WTC11 (cell line): ENCODE measurements around the gene BLMH. TPM values are rescaled to one million over a fixed set of nuclear protein-coding genes. Genes with fewer than 3 reads are reported as not detected.

ENCODE experiments used
- ATAC-seq: fragments of 200-7000 bp; cut with Tn5 transposase; 2 replicates; pipeline ENCODE4 v1.10.0; 2021; ENCODE audit warnings: mild to moderate bottlenecking, moderate library complexity
- CTCF ChIA-PET: fragments of 300-600 bp; sonication (Branson Sonifier 250); formaldehyde crosslinking; loops from one replicate; lab custom pipeline; 2021; ENCODE audit warnings: antibody characterized with exemption; lab: Charles Lee
- POLR2A ChIA-PET: fragments of 350-600 bp; sonication (Branson Sonifier 250); formaldehyde crosslinking; loops from one replicate; lab custom pipeline; 2021; ENCODE audit warnings: antibody characterized with exemption; lab: Charles Lee
- DNase-seq: peaks from one replicate; pipeline ENCODE4 v3.0.0; 2021; ENCODE audit warnings: low spot score
- H3K27ac Mint-ChIP-seq: 2 replicates; pipeline ENCODE4 v1.8.0; 2021; ENCODE audit warnings: mixed read lengths
- H3K27me3 Mint-ChIP-seq: 2 replicates; pipeline ENCODE4 v1.8.0; 2021; ENCODE audit warnings: low read depth, mild to moderate bottlenecking, moderate library complexity, mixed read lengths
- H3K36me3 Mint-ChIP-seq: 2 replicates; pipeline ENCODE4 v1.8.0; 2021; ENCODE audit warnings: mixed read lengths
- H3K4me1 Mint-ChIP-seq: 2 replicates; pipeline ENCODE4 v1.8.0; 2022; ENCODE audit warnings: mixed read lengths
- H3K4me3 Mint-ChIP-seq: 2 replicates; pipeline ENCODE4 v1.8.0; 2021; ENCODE audit warnings: mild to moderate bottlenecking, moderate library complexity, mixed read lengths
- H3K9me3 Mint-ChIP-seq: 2 replicates; pipeline ENCODE4 v1.8.0; 2021; ENCODE audit warnings: mixed read lengths
- ARID4B ChIP-seq: sonication (generic); formaldehyde crosslinking; IDR thresholded peaks from 2 replicates; pipeline ENCODE4 v1.8.0; 2023; ENCODE audit warnings: missing genetic modification reagents, mild to moderate bottlenecking, borderline replicate concordance
- ATF1 ChIP-seq: sonication (generic); formaldehyde crosslinking; IDR thresholded peaks from 2 replicates; pipeline ENCODE4 v1.8.1; 2023; ENCODE audit warnings: mild to moderate bottlenecking, moderate library complexity, missing genetic modification reagents
- CREM ChIP-seq: sonication (generic); formaldehyde crosslinking; IDR thresholded peaks from 2 replicates; pipeline ENCODE4 v1.8.1; 2022; ENCODE audit warnings: mild to moderate bottlenecking, missing genetic modification reagents, moderate library complexity
- E2F5 ChIP-seq: sonication (generic); formaldehyde crosslinking; IDR thresholded peaks from 2 replicates; pipeline ENCODE4 v1.8.1; 2022; ENCODE audit warnings: mild to moderate bottlenecking, moderate library complexity, missing genetic modification reagents
- EMX1 ChIP-seq: fragments of 250-450 bp; sonication (Bioruptor Pico); IDR thresholded peaks from 2 replicates; pipeline ENCODE4 v1.8.0; 2021; ENCODE audit warnings: mild to moderate bottlenecking
- ESRRA ChIP-seq: sonication (generic); formaldehyde crosslinking; IDR thresholded peaks from 2 replicates; pipeline ENCODE4 v1.8.1; 2022; ENCODE audit warnings: mild to moderate bottlenecking, missing genetic modification reagents, borderline replicate concordance
- ETV6 ChIP-seq: sonication (generic); formaldehyde crosslinking; IDR thresholded peaks from 2 replicates; pipeline ENCODE4 v1.8.1; 2022; ENCODE audit warnings: mild to moderate bottlenecking, missing genetic modification reagents
- GABPB1 ChIP-seq: sonication (generic); formaldehyde crosslinking; IDR thresholded peaks from 2 replicates; pipeline ENCODE4 v1.8.1; 2023; ENCODE audit warnings: mild to moderate bottlenecking, missing genetic modification reagents
- IRF2 ChIP-seq: sonication (generic); formaldehyde crosslinking; IDR thresholded peaks from 2 replicates; pipeline ENCODE4 v1.8.0; 2022; ENCODE audit warnings: low read depth, missing genetic modification reagents, borderline replicate concordance
- JAZF1 ChIP-seq: fragments of 250-450 bp; sonication (Bioruptor Pico); IDR thresholded peaks from 2 replicates; pipeline ENCODE4 v1.9.0; 2021; ENCODE audit warnings: moderate library complexity, mild to moderate bottlenecking, inconsistent platforms
- JUN ChIP-seq: sonication (generic); formaldehyde crosslinking; IDR thresholded peaks from 2 replicates; pipeline ENCODE4 v1.8.0; 2023; ENCODE audit warnings: mild to moderate bottlenecking, missing genetic modification reagents
- NFATC4 ChIP-seq: fragments of 250-450 bp; sonication (Bioruptor Pico); IDR thresholded peaks from 2 replicates; pipeline ENCODE4 v1.9.0; 2021; ENCODE audit warnings: mild to moderate bottlenecking
- NFE2L1 ChIP-seq: sonication (generic); formaldehyde crosslinking; IDR thresholded peaks from 2 replicates; pipeline ENCODE4 v1.8.1; 2023; ENCODE audit warnings: missing genetic modification reagents
- RORB ChIP-seq: fragments of 250-450 bp; sonication (Bioruptor Pico); IDR thresholded peaks from 2 replicates; pipeline ENCODE4 v1.9.0; 2021; ENCODE audit warnings: mild to moderate bottlenecking
- TP53 ChIP-seq: sonication (generic); formaldehyde crosslinking; IDR thresholded peaks from 2 replicates; pipeline ENCODE4 v1.8.1; 2023; ENCODE audit warnings: mild to moderate bottlenecking, missing genetic modification reagents
- USF2 ChIP-seq: sonication (generic); formaldehyde crosslinking; IDR thresholded peaks from 2 replicates; pipeline ENCODE4 v1.8.1; 2023; ENCODE audit warnings: mild to moderate bottlenecking, missing genetic modification reagents, moderate library complexity
- ZBTB21 ChIP-seq: sonication (generic); formaldehyde crosslinking; IDR thresholded peaks from 2 replicates; pipeline ENCODE4 v1.8.1; 2023; ENCODE audit warnings: mild to moderate bottlenecking, missing genetic modification reagents, borderline replicate concordance
- ZMAT4 ChIP-seq: fragments of 250-450 bp; sonication (Bioruptor Pico); IDR thresholded peaks from 2 replicates; pipeline ENCODE4 v1.9.0; 2021; ENCODE audit warnings: mild to moderate bottlenecking
- ZNF121 ChIP-seq: sonication (generic); formaldehyde crosslinking; IDR thresholded peaks from 2 replicates; pipeline ENCODE4 v1.8.0; 2023; ENCODE audit warnings: missing genetic modification reagents
- ZNF232 ChIP-seq: sonication (generic); formaldehyde crosslinking; IDR thresholded peaks from 2 replicates; pipeline ENCODE4 v1.8.0; 2022; ENCODE audit warnings: mild to moderate bottlenecking, missing genetic modification reagents
- ZNF423 ChIP-seq: fragments of 250-450 bp; sonication (Bioruptor Pico); IDR thresholded peaks from 2 replicates; pipeline ENCODE4 v2.1.2; 2022; ENCODE audit warnings: mild to moderate bottlenecking, moderate library complexity
- total RNA-seq: library from RNA; stranded (reverse); gene quantifications from 3 replicates; pipeline ENCODE4 v1.2.3, GENCODE V29; 2021

Gene BLMH
- total RNA-seq, 1 experiment from 2014 or later, result 63.9 TPM

- TF ChIP-seq ARID4B (no peak), IRF2 (CRISPR knock-in tag) (no peak)
These were observed 83.5 kb downstream of the BLMH start (continued) for GRCh38 chr17:30208214-30208613.

- no peak for ATAC-seq
- H3K36me3 Mint-ChIP-seq, result no peaks in the 10 kb centered on the region
- ChIA-PET CTCF (interaction anchor here (1.2 kb wide), 1 partner anchor 103 kb away, joined by 3 read pairs; no protein-coding TSS in a partner anchor), POLR2A (no interaction called here)
- 0 out of 2 replicates have a peak, but pooled peaks cover 4% of the 10 kb centered on the region for H3K4me1 Mint-ChIP-seq
- no peaks in the 10 kb centered on the region for H3K27me3 Mint-ChIP-seq
- DNase-seq, result no peak
- H3K4me3 Mint-ChIP-seq, result no peak overlapping the region
- H3K9me3 Mint-ChIP-seq, result no peaks in the 10 kb centered on the region
- TF ChIP-seq EMX1 (CRISPR knock-in tag) (no peak), ZNF232 (no peak), ZMAT4 (CRISPR knock-in tag) (no peak), CREM (no peak), ESRRA (CRISPR knock-in tag) (no peak), RORB (CRISPR knock-in tag) (no peak), NFATC4 (CRISPR knock-in tag) (no peak), TP53 (no peak), NFE2L1 (CRISPR knock-in tag) (no peak), JUN (CRISPR knock-in tag) (no peak), ETV6 (CRISPR knock-in tag) (no peak), JAZF1 (CRISPR knock-in tag) (no peak), GABPB1 (CRISPR knock-in tag) (no peak), ZBTB21 (no peak), ARID4B (no peak), E2F5 (CRISPR knock-in tag) (no peak), ZNF423 (no peak), ZNF121 (CRISPR knock-in tag) (no peak), USF2 (no peak), ATF1 (CRISPR knock-in tag) (no peak)
- no peak overlapping the region for H3K27ac Mint-ChIP-seq
These were observed 84.1 kb downstream of the BLMH start for GRCh38 chr17:30207655-30208054.
